Left ventricle myocardium superior (tissue), 1 donor: Measurements from ENCODE around the gene DCAF6. TPM values are rescaled to one million over a fixed set of nuclear protein-coding genes. Genes with fewer than 3 reads are reported as not detected.

Experiments
- ATAC-seq: fragments of 200-7000 bp; cut with Tn5 transposase; one replicate; pipeline ENCODE4 v1.9.1; 2020; ENCODE audit warnings: mild to moderate bottlenecking, moderate library complexity
- DNase-seq: peaks from one replicate; pipeline ENCODE4 v3.0.0-alpha.2; 2020
- intact Hi-C: fragments of 100-400 bp; cut with micrococcal nuclease; formaldehyde crosslinking; loops from one replicate; pipeline ENCODE4 v1.11.0; 2022
- total RNA-seq: library from RNA; stranded (reverse); fragmentation: NEBNext Ultra II Directional; extraction: Animal tissue kit (Norgen Biotek cat#: 25700); gene quantifications from one replicate; pipeline ENCODE4 v1.2.1, GENCODE V29; 2021
- donor health status: DM: no; HTN: yes; CAD: no; lungs with severe emphysema.

DCAF6 gene
- total RNA-seq, 1 donor from 2014 or later = 234 TPM

DNA sequence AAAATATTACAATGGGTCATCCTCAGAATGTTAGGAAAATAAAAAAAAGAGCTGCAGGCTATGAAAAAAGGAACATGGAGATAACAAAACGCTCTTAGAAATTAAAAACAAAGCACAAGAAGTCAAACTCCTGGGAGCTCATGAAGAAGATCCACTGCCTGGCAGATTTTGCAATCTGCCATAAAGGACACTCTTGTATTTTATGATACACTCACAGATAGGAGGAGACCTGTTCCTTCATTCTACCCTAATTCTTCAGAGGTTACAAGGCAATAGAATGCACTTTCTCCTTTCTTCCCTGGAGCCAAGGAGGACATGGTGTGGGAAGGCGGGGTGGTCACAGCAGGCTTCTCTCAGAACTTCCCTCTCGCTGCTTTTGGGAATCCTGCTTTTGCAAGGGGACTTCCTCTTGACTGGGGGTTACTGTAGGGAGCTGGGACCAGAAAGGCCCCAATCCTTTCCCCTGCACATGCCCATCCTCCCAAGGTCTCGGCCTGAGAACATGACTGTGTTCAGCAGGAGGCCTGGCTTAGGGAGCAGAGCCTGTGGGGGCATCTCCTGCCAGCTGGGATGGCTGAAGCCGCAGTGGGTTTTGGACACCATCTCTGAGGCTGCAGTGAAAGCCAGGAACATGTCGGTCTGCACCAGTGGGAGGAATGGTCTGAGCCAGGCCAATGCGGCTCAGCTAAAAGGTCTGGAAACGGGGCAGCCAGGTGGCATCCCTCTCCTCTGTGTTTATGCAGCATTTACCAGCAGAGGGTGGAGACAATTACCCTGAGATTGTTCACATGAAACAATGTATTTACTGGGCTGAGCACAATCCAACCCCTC is 155.5 kb downstream of the DCAF6 start:
- no peak for DNase-seq
- intact Hi-C loops = no loop called here
- ATAC-seq = no peak

- intact Hi-C loops = no loop called here
- DNase-seq = no peak
- peak; percentile 55 for ATAC-seq
Observed at GRCh38 chr1:168092566-168093355, 156.3 kb downstream of the DCAF6 start.

GRCh38 chr1:168093616-168094015 is 157.1 kb downstream of the DCAF6 start:
- ATAC-seq (no peak), DNase-seq (no peak)
- intact Hi-C loops = no loop called here

DNA sequence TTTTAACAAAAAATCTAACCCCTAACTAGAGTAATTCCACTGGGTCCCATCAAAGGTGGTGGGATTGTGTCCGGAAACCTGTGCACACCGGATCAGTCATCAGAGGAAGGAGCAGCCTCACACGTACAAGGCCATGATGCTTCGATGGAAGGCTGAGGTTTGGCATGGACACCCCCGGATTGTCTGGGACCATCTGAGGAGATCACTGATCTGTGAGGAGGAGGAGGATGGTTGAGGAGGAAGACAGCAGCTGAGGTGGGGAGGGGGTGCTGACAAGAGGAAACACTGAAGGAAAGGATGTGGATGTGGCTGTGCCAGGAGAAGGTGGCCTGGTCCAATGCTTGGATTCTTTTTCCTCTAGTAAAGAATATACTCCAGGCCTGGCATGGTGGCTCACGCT is 159.0 kb downstream of the DCAF6 start:
- intact Hi-C loops = no loop called here
- DNase-seq (no peak), ATAC-seq (no peak)

DNA sequence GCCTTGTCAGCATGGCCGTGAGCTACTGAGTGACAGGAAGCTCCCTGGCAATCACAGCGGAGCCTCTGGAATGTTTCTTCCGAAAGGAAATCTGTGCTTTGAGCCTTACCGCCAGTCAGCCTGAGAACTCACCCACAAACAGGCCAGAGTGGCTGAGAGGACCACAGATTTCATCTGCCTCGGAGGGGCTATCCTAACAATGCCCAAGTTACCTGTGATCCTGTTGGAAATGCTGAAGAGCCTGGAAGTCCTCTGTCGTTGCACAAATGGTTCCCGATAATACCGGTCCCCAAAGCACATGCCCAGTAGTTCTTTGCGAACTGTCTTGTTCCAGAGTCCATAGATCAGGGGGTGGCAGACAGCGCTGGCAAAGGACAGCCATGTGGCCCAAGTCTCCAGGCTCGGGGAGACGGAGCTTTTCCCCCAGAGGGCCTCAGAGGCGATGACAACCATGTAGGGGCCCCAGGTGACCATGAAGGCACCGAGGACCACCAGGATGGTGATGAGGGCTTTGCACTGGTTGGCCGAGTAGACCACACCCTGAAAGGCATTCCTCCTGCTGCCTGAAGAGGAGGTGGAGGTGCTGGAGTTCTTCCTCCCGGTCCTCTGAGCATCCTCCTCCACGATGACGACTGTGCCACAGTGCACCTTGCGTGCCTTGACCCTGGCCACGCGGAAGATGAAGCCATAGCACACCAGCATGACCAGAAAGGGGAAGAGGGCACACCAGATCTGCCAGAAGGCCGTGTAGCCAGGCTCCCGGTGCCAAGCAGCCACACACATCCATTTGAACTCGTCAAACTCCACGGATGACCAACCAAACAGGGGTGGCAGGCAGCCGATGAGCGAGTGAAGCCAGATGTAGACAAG is 160.0 kb downstream of the DCAF6 start:
- DNase-seq (no peak), ATAC-seq (no peak)
- intact Hi-C loops = no loop called here

DNA sequence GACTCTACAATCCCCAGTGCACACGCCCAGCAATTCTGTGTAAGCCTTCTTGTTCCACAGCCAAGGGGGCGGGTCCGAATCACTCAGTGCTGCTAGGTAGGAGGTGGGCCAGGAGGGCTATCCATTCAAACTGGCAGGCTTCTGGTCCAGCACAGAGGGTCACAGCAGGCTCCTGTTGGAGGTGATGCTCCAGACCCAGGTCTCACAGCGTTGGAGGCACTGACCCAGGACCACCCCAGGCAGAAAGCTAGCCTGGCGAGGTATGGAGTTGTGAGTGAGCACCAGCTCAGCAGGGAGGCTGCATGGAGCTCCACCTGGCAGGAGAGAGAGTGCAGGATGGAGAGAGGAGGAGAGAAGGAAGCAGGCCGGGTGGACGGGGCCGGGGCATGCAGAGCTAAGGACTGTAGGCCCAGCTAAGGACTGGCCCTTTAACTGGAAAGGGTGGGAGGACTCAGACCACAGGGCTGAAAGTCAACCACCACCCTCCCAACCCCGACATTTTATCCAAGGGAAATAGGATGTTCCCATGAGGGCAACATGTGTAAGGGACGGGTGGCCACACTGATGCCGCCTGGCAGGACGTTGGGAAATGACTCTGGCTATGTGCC is 161.5 kb downstream of the DCAF6 start:
- ATAC-seq (no peak), DNase-seq (no peak)
- intact Hi-C loops = no loop called here

- DNase-seq (no peak), ATAC-seq (no peak)
- intact Hi-C loops = no loop called here
Observed at GRCh38 chr1:168098534-168099320, 162.2 kb downstream of the DCAF6 start.

- ATAC-seq (no peak), DNase-seq (no peak)
- intact Hi-C loops = no loop called here
Observed at GRCh38 chr1:168099337-168099801, 162.9 kb downstream of the DCAF6 start.

GRCh38 chr1:168100315-168101002 is 164.0 kb downstream of the DCAF6 start:
- intact Hi-C loops = no loop called here
- DNase-seq = no peak
- no peak for ATAC-seq

GRCh38 chr1:168101336-168101735 is 164.9 kb downstream of the DCAF6 start:
- ATAC-seq (no peak), DNase-seq (no peak)
- intact Hi-C loops = no loop called here

- DNase-seq = no peak
- intact Hi-C loops = no loop called here
- ATAC-seq = no peak
Observed at GRCh38 chr1:168102487-168102886, 166.0 kb downstream of the DCAF6 start.

DNA sequence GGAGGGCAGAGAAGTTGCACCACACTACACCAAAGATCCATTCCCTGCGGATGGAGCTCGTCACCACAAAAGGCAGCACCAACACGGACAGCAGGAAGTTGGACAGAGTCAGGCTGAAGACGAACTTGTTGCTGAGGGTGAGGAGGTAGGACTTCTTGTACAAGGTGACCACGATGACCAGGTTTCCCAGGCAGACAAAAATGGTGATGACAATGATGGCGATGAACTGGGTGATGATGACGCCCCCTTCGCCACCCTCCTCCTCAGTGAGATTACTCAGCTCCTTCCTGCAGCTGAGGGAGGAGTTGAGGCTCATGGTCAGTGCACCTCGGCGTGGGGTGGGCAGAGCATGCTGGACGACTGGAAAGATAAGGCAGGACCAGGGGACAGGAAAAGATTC is 168.1 kb downstream of the DCAF6 start:
- no peak for ATAC-seq
- no peak for DNase-seq
- intact Hi-C loops = no loop called here

- ATAC-seq (no peak), DNase-seq (no peak)
- intact Hi-C loops = no loop called here
Observed at GRCh38 chr1:168105846-168106245, 169.4 kb downstream of the DCAF6 start.

- DNase-seq = no peak
- no peak for ATAC-seq
- intact Hi-C loops = no loop called here
Observed at GRCh38 chr1:168106274-168106673, 169.8 kb downstream of the DCAF6 start.

DNA sequence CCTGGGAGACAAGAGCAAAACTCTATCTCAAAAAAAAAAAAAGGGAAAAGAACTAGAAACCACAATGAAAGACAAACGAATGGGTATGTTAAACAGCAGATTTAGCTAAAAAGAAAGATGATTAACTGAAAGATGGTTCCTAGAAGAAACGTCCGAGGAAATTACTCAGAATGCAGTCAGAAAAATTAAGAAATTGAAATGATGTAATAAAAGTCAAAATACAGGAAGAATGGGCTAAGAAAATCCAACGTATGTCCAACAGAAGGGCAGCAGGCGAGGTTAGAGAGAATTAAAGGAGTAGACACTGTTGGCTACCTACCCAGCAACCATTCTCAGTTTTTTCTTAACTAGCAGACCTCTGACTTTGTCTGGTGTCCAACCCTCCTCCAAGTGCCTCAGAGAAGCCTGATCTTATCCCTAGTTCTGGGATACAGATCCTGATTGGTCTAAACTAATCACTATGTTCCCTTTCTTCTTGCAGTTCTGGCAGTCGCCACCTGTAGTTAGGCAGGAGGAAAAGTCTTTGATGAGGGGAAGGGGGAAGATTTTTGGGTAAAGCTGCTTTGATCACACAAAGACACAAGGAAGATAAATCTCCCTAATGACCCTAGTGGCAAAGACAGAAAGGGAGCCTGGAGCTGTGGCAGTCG is 174.5 kb downstream of the DCAF6 start:
- intact Hi-C loops = no loop called here
- ATAC-seq (no peak), DNase-seq (no peak)

DNA sequence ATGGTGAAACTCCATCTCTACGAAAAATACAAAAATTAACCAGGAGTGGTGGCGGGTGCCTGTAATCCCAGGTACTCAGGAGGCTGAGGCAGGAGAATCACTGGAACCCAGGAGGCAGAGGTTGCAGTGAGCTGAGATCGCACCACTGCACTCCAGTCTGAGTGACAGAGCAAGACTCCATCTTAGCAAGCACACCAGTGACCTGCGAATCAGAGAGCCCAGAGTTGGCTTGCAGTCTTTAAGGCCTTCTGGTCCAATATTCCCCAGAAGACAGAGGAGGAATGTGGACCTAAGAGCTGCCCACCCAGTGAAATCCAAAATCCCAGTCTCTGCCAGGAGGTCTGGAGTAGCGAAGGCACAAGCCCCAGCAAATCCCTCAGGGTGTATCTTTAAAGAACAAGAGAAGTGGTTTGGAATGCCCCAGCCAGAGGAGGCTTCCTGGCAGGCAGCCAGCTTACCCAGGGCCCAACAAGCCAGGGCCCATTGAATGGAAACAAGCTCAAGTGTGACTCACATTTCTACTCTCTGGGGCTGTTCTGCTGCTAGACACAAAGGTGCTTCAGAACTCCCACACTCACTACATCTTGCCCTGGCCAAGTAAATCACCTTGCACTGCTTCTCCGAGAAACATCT is 176.3 kb downstream of the DCAF6 start:
- peak; percentile 50 for DNase-seq
- intact Hi-C loops = no loop called here
- ATAC-seq = peak; percentile 41

DNA sequence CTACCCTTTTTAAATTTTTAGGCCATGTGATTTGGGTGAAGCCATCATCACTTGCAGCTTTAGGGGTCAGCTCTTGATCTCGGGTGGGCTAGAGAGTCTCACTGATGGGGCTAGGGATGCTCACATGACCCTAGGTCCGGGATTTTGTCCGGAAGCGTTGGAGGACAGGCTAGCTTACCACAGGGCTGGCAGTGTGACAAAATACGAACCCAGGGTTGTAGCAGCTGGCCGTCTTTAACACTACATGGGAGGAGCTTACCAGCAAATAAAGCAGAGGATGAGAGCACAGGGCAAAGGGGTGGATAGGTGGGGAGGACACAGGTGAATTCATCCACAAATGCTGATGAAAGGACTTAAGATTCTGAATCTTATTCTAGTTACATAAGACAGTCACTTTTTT is 178.4 kb downstream of the DCAF6 start:
- no peak for ATAC-seq
- intact Hi-C loops = no loop called here
- DNase-seq = no peak
